Kidney epithelial cell (primary cell): ENCODE results near the gene RHBDD1. TPM values are rescaled to one million over a fixed set of nuclear protein-coding genes. Genes with fewer than 3 reads are reported as not detected.

Source experiments
- DNase-seq: peaks from one replicate; pipeline ENCODE4 v3.0.0-alpha.2; 2010; ENCODE audit warnings: low read depth
- H3K27me3 ChIP-seq: 2 replicates; pipeline ENCODE4 v1.6.0; 2011; ENCODE audit warnings: low read length; ENCODE audit not compliant: control insufficient read depth, insufficient read depth
- H3K36me3 ChIP-seq: 2 replicates; pipeline ENCODE4 v1.5.1; 2011; ENCODE audit warnings: low read length; ENCODE audit not compliant: control insufficient read depth, insufficient read depth
- H3K4me3 ChIP-seq: 2 replicates; pipeline ENCODE4 v1.5.1; 2011; ENCODE audit warnings: low read depth, mild to moderate bottlenecking, control low read depth, low read length
- total RNA-seq: library from RNA; depleted of rRNA; stranded (reverse); fragments of >200 nt; gene quantifications from 2 replicates; pipeline ENCODE4 v1.2.3, GENCODE V29; 2015
- TF ChIP-seq, protein P1 (sequence below): IDR thresholded peaks from 2 replicates; pipeline ENCODE4 v1.5.1; 2011; ENCODE audit warnings: mild to moderate bottlenecking, moderate library complexity, low read length, control low read depth, inconsistent platforms; ENCODE audit not compliant: insufficient read depth, poor library complexity, severe bottlenecking

Gene RHBDD1
- total RNA-seq, 1 donor from 2014 or later, result 23.7 TPM

DNA sequence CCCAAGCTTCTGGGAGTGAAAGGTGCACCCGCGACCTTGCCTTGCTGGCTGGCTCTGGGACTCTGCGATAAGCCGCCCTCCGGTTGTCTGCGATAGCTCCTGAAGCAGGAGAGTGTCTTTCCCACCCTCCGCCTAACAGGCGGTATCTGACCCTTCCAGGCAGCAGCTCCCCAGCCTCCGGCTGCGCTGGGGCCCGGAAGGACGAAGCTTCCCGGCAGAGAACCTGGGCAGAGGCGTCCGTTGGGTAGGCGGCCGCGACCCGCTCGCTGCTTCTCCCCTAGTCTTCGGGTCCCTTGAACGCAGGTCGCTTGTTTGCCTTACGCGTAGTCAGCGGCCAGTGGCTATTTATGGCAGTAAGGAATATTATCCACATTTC is 446 bp upstream of the RHBDD1 start:
- Histone ChIP-seq H3K27me3 (no peaks in the 10 kb centered on the region), H3K4me3 (peak overlapping the region; percentile 67), H3K36me3 (no peaks in the 10 kb centered on the region)
- DNase-seq, result no peak
- TF ChIP-seq, protein P1, sequence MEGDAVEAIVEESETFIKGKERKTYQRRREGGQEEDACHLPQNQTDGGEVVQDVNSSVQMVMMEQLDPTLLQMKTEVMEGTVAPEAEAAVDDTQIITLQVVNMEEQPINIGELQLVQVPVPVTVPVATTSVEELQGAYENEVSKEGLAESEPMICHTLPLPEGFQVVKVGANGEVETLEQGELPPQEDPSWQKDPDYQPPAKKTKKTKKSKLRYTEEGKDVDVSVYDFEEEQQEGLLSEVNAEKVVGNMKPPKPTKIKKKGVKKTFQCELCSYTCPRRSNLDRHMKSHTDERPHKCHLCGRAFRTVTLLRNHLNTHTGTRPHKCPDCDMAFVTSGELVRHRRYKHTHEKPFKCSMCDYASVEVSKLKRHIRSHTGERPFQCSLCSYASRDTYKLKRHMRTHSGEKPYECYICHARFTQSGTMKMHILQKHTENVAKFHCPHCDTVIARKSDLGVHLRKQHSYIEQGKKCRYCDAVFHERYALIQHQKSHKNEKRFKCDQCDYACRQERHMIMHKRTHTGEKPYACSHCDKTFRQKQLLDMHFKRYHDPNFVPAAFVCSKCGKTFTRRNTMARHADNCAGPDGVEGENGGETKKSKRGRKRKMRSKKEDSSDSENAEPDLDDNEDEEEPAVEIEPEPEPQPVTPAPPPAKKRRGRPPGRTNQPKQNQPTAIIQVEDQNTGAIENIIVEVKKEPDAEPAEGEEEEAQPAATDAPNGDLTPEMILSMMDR, result no peak

DNA sequence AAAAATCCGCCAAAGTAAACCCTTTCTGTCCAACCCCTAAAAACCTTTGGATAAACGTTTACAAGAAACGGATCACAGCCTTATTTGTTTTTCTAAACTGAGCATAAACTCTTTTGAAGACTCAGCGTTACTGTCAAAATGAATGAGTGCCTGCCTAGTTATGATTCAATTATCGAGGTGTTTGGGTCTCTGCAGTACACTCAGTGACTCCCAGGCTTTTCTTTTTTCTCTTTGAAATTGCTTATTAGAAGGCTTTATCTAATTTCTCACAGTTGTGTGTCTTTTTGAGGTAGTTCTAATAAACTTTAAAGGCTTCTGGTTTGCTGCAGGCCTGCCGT is 663 bp downstream of the RHBDD1 start:
- Histone ChIP-seq H3K27me3 (no peaks in the 10 kb centered on the region), H3K36me3 (no peaks in the 10 kb centered on the region), H3K4me3 (peak overlapping the region; percentile 67)
- no peak for DNase-seq
- TF ChIP-seq, protein P1, result no peak

DNA sequence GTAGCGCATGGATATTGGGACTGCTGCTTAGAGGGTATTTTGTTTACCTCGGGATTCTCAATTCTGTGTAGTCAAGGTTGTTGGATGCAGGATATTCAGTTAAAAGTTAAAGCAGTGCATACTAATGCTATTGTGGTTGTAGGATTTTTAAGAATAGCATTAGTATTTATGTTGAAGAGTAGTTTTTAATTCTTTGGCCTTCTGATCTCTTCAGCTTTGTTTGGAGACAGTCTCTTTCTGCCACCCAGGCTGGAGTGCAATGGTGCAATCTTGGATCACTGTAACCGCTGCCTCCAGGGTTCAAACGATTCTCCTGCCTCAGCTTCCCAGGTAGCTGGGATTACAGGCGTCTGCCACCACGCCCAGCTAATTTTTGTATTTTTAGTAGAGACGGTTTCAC is 1.5 kb downstream of the RHBDD1 start:
- TF ChIP-seq, protein P1, result no peak
- H3K4me3 ChIP-seq, result no peak overlapping the region
- no peaks in the 10 kb centered on the region for H3K36me3 ChIP-seq
- DNase-seq, result no peak
- H3K27me3 ChIP-seq, result no peaks in the 10 kb centered on the region

DNA sequence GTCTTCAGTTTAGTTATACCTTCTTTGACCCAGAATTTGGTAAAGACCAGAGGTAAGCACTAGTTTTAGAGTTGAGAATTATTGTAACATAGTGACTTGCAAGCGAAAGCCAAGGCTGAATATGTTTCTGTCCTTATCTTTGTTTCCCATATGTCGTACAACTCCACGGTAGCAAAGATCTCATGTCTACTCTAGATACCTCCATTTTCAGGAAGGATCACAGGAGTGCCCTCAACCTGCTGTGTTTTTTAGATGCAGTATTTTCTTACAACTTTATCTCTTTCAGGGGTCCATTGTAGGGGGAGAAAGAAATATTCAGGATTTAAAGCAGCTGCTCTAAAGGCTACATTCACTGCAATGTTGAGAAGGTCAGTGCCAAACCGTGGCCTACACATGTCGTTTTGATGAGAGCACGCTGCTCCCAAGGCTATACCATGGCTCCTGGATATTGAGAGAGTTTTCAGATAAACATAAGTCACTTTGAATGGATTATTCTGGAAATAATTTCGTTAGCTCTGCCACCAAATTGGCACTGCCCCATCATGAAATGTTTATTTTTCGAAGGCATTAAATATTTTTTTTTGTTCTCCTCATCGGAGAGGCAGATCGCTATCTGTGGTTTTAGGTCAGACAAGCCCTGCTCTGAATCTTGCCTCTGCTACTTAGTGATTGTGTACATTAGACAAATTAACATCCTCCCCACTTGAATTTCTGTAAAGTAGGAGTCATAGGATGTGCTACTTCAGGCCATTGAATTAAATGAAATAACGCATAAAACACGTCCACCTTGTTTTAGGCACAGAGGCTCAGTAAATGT is 2.1 kb downstream of the RHBDD1 start:
- no peak for DNase-seq
- H3K4me3 ChIP-seq, result no peak overlapping the region

DNA sequence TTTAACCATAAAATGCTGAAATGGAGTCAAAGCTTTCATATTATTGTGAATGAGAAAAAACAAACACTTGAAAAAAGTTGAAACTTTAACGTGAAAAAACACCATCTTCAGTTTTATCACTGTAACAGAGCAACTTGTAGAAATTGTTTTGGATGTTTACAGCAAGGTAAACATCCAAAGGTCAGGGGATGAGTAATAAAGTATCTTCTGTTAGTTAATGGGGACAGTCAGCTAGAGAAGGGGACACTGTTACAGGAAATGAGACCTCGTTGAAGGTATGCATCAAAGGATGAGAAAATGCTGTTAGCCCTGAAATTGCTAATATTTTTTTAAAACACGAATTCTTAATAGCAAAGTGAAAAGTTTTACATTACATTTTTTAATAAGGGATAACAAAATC is 2.9 kb downstream of the RHBDD1 start:
- TF ChIP-seq, protein P1, result no peak
- no peak overlapping the region for H3K4me3 ChIP-seq
- no peak for DNase-seq
- H3K27me3 ChIP-seq, result no peaks in the 10 kb centered on the region
- no peaks in the 10 kb centered on the region for H3K36me3 ChIP-seq

More for the DNA sequence above, 2.1 kb downstream of the RHBDD1 start:
- TF ChIP-seq, protein P1, result no peak
- H3K27me3 ChIP-seq, result no peaks in the 10 kb centered on the region
- no peaks in the 10 kb centered on the region for H3K36me3 ChIP-seq

DNA sequence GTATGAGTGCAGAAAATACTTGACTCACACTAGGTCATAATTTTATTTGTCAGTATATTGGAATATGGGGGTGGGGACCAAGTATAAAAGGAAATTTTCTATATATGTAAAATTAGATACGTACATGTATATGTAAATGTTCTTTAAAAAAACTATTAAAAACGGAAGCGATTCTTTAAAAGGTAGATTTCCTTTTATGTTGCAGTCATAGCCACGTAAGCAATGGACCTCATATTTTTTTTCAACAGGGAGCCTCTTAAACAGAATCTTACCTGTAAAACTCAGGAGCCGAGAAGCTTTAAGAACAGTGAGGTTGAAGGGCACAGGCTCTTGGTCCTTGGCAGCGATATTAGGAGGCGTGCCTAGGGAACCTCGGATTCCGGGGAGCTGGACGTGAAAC is 3.3 kb downstream of the RHBDD1 start:
- DNase-seq, result no peak
- Histone ChIP-seq H3K27me3 (no peaks in the 10 kb centered on the region), H3K36me3 (no peaks in the 10 kb centered on the region), H3K4me3 (no peak overlapping the region)
- TF ChIP-seq, protein P1, result no peak
